Tibial nerve (tissue), 4 donors: ENCODE data around the gene DLX4. TPM values are rescaled to one million over a fixed set of nuclear protein-coding genes. Genes with fewer than 3 reads are reported as not detected.

Experiments used
- DNase-seq, 2 donors: peaks; one replicate each; pipeline ENCODE4 v3.0.0-alpha.2; 2019; ENCODE audit warnings: low spot score in 2 of 2
- H3K27ac ChIP-seq, 4 donors: fragments of 200-600 bp; sonication (generic) in 3 of 4; one replicate each; pipeline ENCODE4 v1.5.1; 2017 to 2019; ENCODE audit warnings: mild to moderate bottlenecking in 1 of 4
- H3K27me3 ChIP-seq, 2 donors: fragments of 200-600 bp; sonication (generic) in 1 of 2; one replicate each; pipeline versions ENCODE4 v1.5.1 to v1.6.0; 2017 to 2019
- H3K36me3 ChIP-seq, 3 donors: fragments of 200-600 bp; sonication (generic); one replicate each; pipeline ENCODE4 v1.5.1; 2018 to 2019
- H3K4me1 ChIP-seq, 4 donors: fragments of 200-600 bp; sonication (generic) in 3 of 4; one replicate each; pipeline ENCODE4 v1.5.1; 2017 to 2019
- H3K4me3 ChIP-seq, 4 donors: fragments of 200-600 bp; sonication (generic) in 3 of 4; one replicate each; pipeline ENCODE4 v1.5.1; 2017 to 2019; ENCODE audit warnings: mild to moderate bottlenecking in 1 of 4, moderate library complexity in 1 of 4
- H3K9me3 ChIP-seq, 4 donors: fragments of 200-600 bp; sonication (generic) in 3 of 4; one replicate each; pipeline ENCODE4 v1.5.1; 2017 to 2019
- EP300 ChIP-seq, 2 donors: sonication (generic); formaldehyde crosslinking; IDR thresholded peaks; one replicate each; pipeline ENCODE4 v1.6.1; 2017; ENCODE audit warnings: antibody characterized with exemption in 2 of 2, mild to moderate bottlenecking in 1 of 2
- POLR2A ChIP-seq, 2 donors: fragments of 450-650 bp; IDR thresholded peaks; one replicate each; pipeline ENCODE4 v1.6.1; 2017; ENCODE audit warnings: antibody characterized with exemption in 2 of 2, mild to moderate bottlenecking in 2 of 2, moderate library complexity in 2 of 2
- WGBS, 2 donors: methylation state at CpG; one replicate each; pipeline ENCODE4 v1.1.5; 2018; 5-methylcytosine and 5-hydroxymethylcytosine counted together
- total RNA-seq, 4 donors: library from RNA; depleted of rRNA; stranded (reverse); fragments of >200 nt; gene quantifications; one replicate each; pipeline ENCODE4 v1.1.0, GENCODE V29; 2016
- TF ChIP-seq, protein P1 (sequence below), 5 experiments: fragments of 200-600 bp in 3 of 5; fragments of 450-650 bp in 2 of 5; sonication (generic) in 3 of 5; IDR thresholded peaks; one replicate each; pipeline ENCODE4 v1.5.1; 2016 to 2019; ENCODE audit warnings: antibody characterized with exemption in 5 of 5, mild to moderate bottlenecking in 3 of 5, moderate library complexity in 2 of 5

DLX4 gene
- total RNA-seq, 4 donors from 2014 or later: not detected

DNA sequence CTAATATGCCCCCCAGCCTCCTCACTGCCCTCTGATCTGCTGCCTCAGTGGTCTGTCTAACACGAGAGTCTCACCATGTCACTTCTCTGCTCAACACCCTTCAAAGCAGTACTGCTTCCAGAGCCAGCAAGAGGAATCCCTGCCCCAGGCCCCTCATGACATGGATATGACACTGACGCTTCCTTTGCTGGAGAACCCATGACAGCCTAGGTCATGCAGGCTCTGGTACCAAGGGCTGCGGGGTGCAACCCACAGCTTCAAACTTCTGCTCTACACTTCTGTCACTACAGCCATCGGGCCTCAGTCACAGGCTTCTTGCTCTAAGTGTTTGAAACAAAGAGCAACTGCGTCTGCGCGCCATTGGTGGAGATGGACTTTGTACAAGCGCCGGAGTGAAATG, 32.6 kb upstream of the DLX4 start:
- TF ChIP-seq POLR2A (IDR thresholded peaks at IDR 0.05) (no peak), EP300 (IDR thresholded peaks at IDR 0.05) (no peak)
- TF ChIP-seq, protein P1, sequence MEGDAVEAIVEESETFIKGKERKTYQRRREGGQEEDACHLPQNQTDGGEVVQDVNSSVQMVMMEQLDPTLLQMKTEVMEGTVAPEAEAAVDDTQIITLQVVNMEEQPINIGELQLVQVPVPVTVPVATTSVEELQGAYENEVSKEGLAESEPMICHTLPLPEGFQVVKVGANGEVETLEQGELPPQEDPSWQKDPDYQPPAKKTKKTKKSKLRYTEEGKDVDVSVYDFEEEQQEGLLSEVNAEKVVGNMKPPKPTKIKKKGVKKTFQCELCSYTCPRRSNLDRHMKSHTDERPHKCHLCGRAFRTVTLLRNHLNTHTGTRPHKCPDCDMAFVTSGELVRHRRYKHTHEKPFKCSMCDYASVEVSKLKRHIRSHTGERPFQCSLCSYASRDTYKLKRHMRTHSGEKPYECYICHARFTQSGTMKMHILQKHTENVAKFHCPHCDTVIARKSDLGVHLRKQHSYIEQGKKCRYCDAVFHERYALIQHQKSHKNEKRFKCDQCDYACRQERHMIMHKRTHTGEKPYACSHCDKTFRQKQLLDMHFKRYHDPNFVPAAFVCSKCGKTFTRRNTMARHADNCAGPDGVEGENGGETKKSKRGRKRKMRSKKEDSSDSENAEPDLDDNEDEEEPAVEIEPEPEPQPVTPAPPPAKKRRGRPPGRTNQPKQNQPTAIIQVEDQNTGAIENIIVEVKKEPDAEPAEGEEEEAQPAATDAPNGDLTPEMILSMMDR (IDR thresholded peaks at IDR 0.05): no peak
- 87 to 88% methylated on average over 9 of the region's 9 CpGs for WGBS, 2 donors
- no peaks in the 10 kb centered on the region for H3K4me1 ChIP-seq
- peaks cover 0 to 77% of the 10 kb centered on the region in 2 donors for H3K27me3 ChIP-seq
- DNase-seq: no peak
- H3K36me3 ChIP-seq: no peaks in the 10 kb centered on the region
- H3K4me3 ChIP-seq: no peak overlapping the region
- no peak overlapping the region for H3K27ac ChIP-seq
- H3K9me3 ChIP-seq: no peaks in the 10 kb centered on the region

DNA sequence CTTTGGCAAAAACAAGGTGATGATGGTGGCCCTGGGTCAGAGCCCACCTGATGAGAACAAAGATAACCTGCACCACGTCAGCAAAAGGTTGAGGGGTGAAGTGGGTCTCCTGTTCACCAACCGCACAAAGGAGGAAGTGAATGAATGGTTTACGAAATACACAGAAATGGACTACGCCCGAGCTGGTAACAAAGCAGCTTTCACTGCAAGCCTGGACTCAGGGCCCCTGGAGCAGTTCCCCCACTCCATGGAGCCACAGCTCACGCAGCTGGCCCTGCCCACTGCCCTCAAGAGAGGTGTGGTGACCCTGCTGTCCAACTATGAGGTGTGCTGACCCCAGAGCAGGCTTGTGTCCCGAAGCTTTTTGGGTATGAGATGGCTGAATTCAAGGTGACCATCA, 29.7 kb upstream of the DLX4 start:
- H3K4me1 ChIP-seq: no peaks in the 10 kb centered on the region
- peaks cover 0 to 78% of the 10 kb centered on the region in 2 donors for H3K27me3 ChIP-seq
- WGBS, 2 donors: 57 to 74% methylated on average over 7 of the region's 7 CpGs
- TF ChIP-seq EP300 (IDR thresholded peaks at IDR 0.05) (no peak), POLR2A (IDR thresholded peaks at IDR 0.05) (no peak)
- TF ChIP-seq, protein P1 (IDR thresholded peaks at IDR 0.05): no peak
- H3K27ac ChIP-seq: no peak overlapping the region
- no peaks in the 10 kb centered on the region for H3K36me3 ChIP-seq
- H3K4me3 ChIP-seq: no peak overlapping the region
- no peak for DNase-seq
- no peaks in the 10 kb centered on the region for H3K9me3 ChIP-seq

DNA sequence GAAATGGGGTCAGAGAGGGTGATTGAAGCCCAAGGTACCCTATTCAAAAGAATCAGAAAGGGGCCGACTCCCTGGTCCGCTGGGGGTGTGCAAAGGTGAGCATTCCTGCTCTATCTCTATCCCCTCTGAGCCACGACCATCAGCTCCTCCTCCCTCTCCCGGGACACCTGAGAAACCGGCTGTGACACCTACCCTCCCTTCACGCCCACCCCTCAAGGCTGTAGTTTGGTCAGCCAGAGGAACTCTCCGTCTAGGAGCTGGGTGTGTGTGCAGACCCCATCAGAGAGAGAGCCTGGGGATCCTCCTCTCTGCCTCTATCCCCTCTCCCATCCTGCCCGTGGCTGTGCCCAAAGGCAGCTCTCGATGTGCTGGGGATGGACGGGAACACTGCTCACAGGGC, 27.6 kb upstream of the DLX4 start:
- no peak overlapping the region for H3K4me3 ChIP-seq
- WGBS, 2 donors: 53 to 61% methylated on average over 10 of the region's 10 CpGs
- peaks cover 0 to 82% of the 10 kb centered on the region in 2 donors for H3K27me3 ChIP-seq
- TF ChIP-seq, protein P1 (IDR thresholded peaks at IDR 0.05): no peak
- TF ChIP-seq EP300 (IDR thresholded peaks at IDR 0.05) (no peak), POLR2A (IDR thresholded peaks at IDR 0.05) (no peak)
- H3K9me3 ChIP-seq: no peaks in the 10 kb centered on the region
- no peak overlapping the region for H3K27ac ChIP-seq
- no peak for DNase-seq
- H3K4me1 ChIP-seq: no peaks in the 10 kb centered on the region
- no peaks in the 10 kb centered on the region for H3K36me3 ChIP-seq

DNA sequence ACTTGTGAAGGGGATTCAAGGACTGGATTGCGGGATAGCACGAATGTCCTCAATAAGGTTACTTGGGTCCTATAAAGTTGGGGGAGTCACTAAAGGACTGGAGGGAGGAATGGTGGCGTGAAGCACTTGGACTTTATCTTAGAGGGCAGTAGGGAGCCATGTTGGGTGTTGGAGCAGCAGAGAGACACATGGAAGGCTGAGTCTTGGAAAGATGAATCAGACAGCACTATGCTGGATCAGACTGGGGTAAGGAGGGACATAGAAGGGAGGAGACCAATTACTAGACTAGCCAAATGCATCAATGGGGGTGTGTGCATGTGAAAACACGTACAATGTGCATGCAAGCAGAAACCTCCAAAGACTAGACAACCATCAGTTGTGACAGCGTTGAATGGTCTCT, 26.0 kb upstream of the DLX4 start:
- no peaks in the 10 kb centered on the region for H3K4me1 ChIP-seq
- H3K36me3 ChIP-seq: no peaks in the 10 kb centered on the region
- H3K4me3 ChIP-seq: no peak overlapping the region
- 87 to 91% methylated on average over 5 of the region's 5 CpGs for WGBS, 2 donors
- no peaks in the 10 kb centered on the region for H3K9me3 ChIP-seq
- H3K27me3 ChIP-seq: peaks cover 0 to 94% of the 10 kb centered on the region in 2 donors
- TF ChIP-seq EP300 (IDR thresholded peaks at IDR 0.05) (no peak), POLR2A (IDR thresholded peaks at IDR 0.05) (no peak)
- TF ChIP-seq, protein P1 (IDR thresholded peaks at IDR 0.05): no peak
- H3K27ac ChIP-seq: no peak overlapping the region
- DNase-seq: no peak

DNA sequence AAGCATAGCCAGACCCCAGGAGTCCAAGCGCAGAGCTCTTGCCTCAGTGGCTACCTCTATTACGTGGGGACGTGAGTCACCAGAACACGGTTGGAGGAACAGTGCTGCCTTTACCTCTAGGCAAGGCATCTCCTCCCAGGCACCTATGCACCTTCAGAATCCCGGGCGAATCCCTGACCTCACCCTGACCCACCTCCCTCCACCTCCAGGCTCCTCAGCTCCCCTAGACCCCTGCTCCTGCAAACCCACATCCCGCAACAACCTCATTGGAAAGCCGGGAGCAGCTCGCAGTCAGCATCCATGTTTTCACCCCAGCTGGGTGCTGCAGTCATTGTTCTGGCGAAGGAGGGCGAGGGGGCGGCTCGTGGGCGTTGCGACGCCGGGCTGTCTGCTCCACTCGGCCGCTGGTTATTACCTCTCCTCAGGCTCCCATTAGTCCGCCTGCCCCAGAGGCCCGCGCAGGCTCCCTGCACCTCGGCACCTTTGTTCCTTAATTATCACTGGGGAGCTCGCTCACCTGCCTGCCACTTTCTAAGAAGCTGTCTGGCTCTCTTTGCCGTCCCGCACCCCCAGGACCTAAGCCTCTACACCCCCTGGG, 24.6 kb upstream of the DLX4 start:
- no peaks in the 10 kb centered on the region for H3K36me3 ChIP-seq
- no peaks in the 10 kb centered on the region for H3K9me3 ChIP-seq
- no peaks in the 10 kb centered on the region for H3K4me1 ChIP-seq
- 30 to 36% methylated on average over 18 to 26 of the region's 26 CpGs for WGBS, 2 donors
- no peak for TF ChIP-seq EP300 (IDR thresholded peaks at IDR 0.05)
- TF ChIP-seq, protein P1 (IDR thresholded peaks at IDR 0.05): no peak
- no peak for TF ChIP-seq POLR2A (IDR thresholded peaks at IDR 0.05)
- no peak overlapping the region for H3K27ac ChIP-seq
- no peak for DNase-seq
- no peak overlapping the region for H3K4me3 ChIP-seq
- H3K27me3 ChIP-seq: peaks cover 0 to 93% of the 10 kb centered on the region in 2 donors
